Astrocyte (in vitro differentiated cells and primary cell): ENCODE data around the gene MAPK8IP2. TPM values are rescaled to one million over a fixed set of nuclear protein-coding genes. Genes with fewer than 3 reads are reported as not detected.

Source experiments
- DNase-seq: peaks from one replicate; pipeline ENCODE4 v3.0.0-alpha.2; 2010; ENCODE audit warnings: low read depth
- FAIRE-seq: peaks from 2 replicates; lab custom pipeline; 2011; peaks lifted over from hg19 to GRCh38; lab: Jason Lieb, UNC
- H2AFZ ChIP-seq: 2 replicates; pipeline ENCODE4 v1.6.0; 2012; ENCODE audit warnings: low read depth, low read length, inconsistent platforms
- H3K27ac ChIP-seq: 2 replicates; pipeline ENCODE4 v1.5.1; 2011; ENCODE audit warnings: low read depth, low read length, inconsistent platforms
- H3K27me3 ChIP-seq: 2 replicates; pipeline ENCODE4 v1.6.0; 2011; ENCODE audit warnings: low read length, inconsistent platforms; ENCODE audit not compliant: insufficient read depth
- H3K36me3 ChIP-seq: 2 replicates; pipeline ENCODE4 v1.5.1; 2011; ENCODE audit warnings: low read length, inconsistent platforms; ENCODE audit not compliant: insufficient read depth
- H3K4me1 ChIP-seq: 2 replicates; pipeline ENCODE4 v1.5.1; 2011; ENCODE audit warnings: low read length, inconsistent platforms; ENCODE audit not compliant: insufficient read depth
- H3K4me2 ChIP-seq: 2 replicates; pipeline ENCODE4 v1.6.0; 2012; ENCODE audit warnings: low read length, inconsistent platforms
- H3K4me3 ChIP-seq: 2 replicates; pipeline ENCODE4 v1.5.1; 2011; ENCODE audit warnings: low read depth, mild to moderate bottlenecking, low read length, inconsistent platforms; ENCODE audit not compliant: insufficient read depth
- H3K79me2 ChIP-seq: 2 replicates; pipeline ENCODE4 v1.6.0; 2012; ENCODE audit warnings: mild to moderate bottlenecking, low read length, inconsistent platforms; ENCODE audit not compliant: insufficient read depth
- H3K9ac ChIP-seq: 2 replicates; pipeline ENCODE4 v1.6.0; 2012; ENCODE audit warnings: mild to moderate bottlenecking, low read length, inconsistent platforms
- H3K9me3 ChIP-seq: 2 replicates; pipeline ENCODE4 v1.5.1; 2012; ENCODE audit warnings: low read depth, mild to moderate bottlenecking, low read length, inconsistent platforms; ENCODE audit not compliant: insufficient read depth
- H4K20me1 ChIP-seq: 2 replicates; pipeline ENCODE4 v1.6.0; 2012; ENCODE audit warnings: low read length, inconsistent platforms; ENCODE audit not compliant: insufficient read depth
- H3K27ac Mint-ChIP-seq: one replicate; pipeline ENCODE4 v1.8.0; 2021; ENCODE audit warnings: mild to moderate bottlenecking, mixed read lengths; ENCODE audit not compliant: unreplicated experiment
- H3K27me3 Mint-ChIP-seq: one replicate; pipeline ENCODE4 v1.8.0; 2021; ENCODE audit warnings: low read depth, mixed read lengths; ENCODE audit not compliant: unreplicated experiment
- H3K36me3 Mint-ChIP-seq: one replicate; pipeline ENCODE4 v1.8.0; 2021; ENCODE audit warnings: low read depth, mixed read lengths; ENCODE audit not compliant: unreplicated experiment
- H3K4me1 Mint-ChIP-seq: one replicate; pipeline ENCODE4 v1.8.0; 2021; ENCODE audit warnings: low read depth, mixed read lengths; ENCODE audit not compliant: unreplicated experiment
- H3K4me3 Mint-ChIP-seq: one replicate; pipeline ENCODE4 v1.8.0; 2021; ENCODE audit warnings: mild to moderate bottlenecking, moderate library complexity, mixed read lengths; ENCODE audit not compliant: unreplicated experiment
- H3K9me3 Mint-ChIP-seq: one replicate; pipeline ENCODE4 v1.8.0; 2021; ENCODE audit warnings: mild to moderate bottlenecking, mixed read lengths; ENCODE audit not compliant: unreplicated experiment
- CTCF ChIP-seq: IDR thresholded peaks from 2 replicates; pipeline ENCODE4 v1.5.1; 2011; ENCODE audit warnings: low read depth, mild to moderate bottlenecking, inconsistent platforms, low read length, moderate library complexity; ENCODE audit not compliant: insufficient read depth
- EZH2 ChIP-seq: IDR thresholded peaks from 2 replicates; pipeline ENCODE4 v1.6.1; 2012; ENCODE audit warnings: mild to moderate bottlenecking, low read length, inconsistent platforms; ENCODE audit not compliant: insufficient read depth
- total RNA-seq: library from RNA; stranded (reverse); gene quantifications from 2 replicates; pipeline ENCODE4 v1.2.1, GENCODE V29; 2021

Gene MAPK8IP2
- total RNA-seq, 1 donor from 2014 or later = 4.7 TPM

GRCh38 chr22:50630376-50630775, 29.8 kb downstream of the MAPK8IP2 start:
- Histone ChIP-seq H3K27me3 (peaks cover 3% of the 10 kb centered on the region), H2AFZ (no peak overlapping the region), H3K4me2 (no peak overlapping the region), H3K27ac (no peak overlapping the region), H4K20me1 (no peaks in the 10 kb centered on the region), H3K9ac (no peak overlapping the region), H3K79me2 (no peaks in the 10 kb centered on the region), H3K4me3 (no peak overlapping the region), H3K4me1 (peaks cover 13% of the 10 kb centered on the region), H3K36me3 (no peaks in the 10 kb centered on the region), H3K9me3 (no peaks in the 10 kb centered on the region)
- Mint-ChIP-seq H3K36me3 (peaks cover 1% of the 10 kb centered on the region), H3K27me3 (no peaks in the 10 kb centered on the region), H3K4me3 (no peak overlapping the region), H3K9me3 (no peaks in the 10 kb centered on the region), H3K4me1 (peaks cover 7% of the 10 kb centered on the region), H3K27ac (no peak overlapping the region)
- FAIRE-seq (no peak), DNase-seq (no peak)
- TF ChIP-seq CTCF (no peak), EZH2 (no peak)

GRCh38 chr22:50633086-50633485, 32.5 kb downstream of the MAPK8IP2 start:
- no peak overlapping the region for H3K27ac ChIP-seq
- H3K4me3 Mint-ChIP-seq = no peak overlapping the region
- H4K20me1 ChIP-seq = no peaks in the 10 kb centered on the region
- peaks cover 5% of the 10 kb centered on the region for H3K4me1 Mint-ChIP-seq
- no peak overlapping the region for H3K4me3 ChIP-seq
- no peak overlapping the region for H3K9ac ChIP-seq
- FAIRE-seq = no peak
- no peak overlapping the region for H2AFZ ChIP-seq
- no peak overlapping the region for H3K4me2 ChIP-seq
- no peak overlapping the region for H3K27ac Mint-ChIP-seq
- H3K36me3 Mint-ChIP-seq = no peaks in the 10 kb centered on the region
- H3K9me3 Mint-ChIP-seq = no peaks in the 10 kb centered on the region
- no peak for DNase-seq
- H3K27me3 ChIP-seq = peaks cover 3% of the 10 kb centered on the region
- peaks cover 4% of the 10 kb centered on the region for H3K27me3 Mint-ChIP-seq
- peaks cover 7% of the 10 kb centered on the region for H3K4me1 ChIP-seq
- no peak for TF ChIP-seq CTCF
- TF ChIP-seq EZH2 = no peak
- no peaks in the 10 kb centered on the region for H3K79me2 ChIP-seq
- H3K9me3 ChIP-seq = no peaks in the 10 kb centered on the region
- H3K36me3 ChIP-seq = no peaks in the 10 kb centered on the region

GRCh38 chr22:50633771-50634170, 33.2 kb downstream of the MAPK8IP2 start:
- Histone ChIP-seq H3K79me2 (no peaks in the 10 kb centered on the region), H4K20me1 (no peaks in the 10 kb centered on the region), H3K4me3 (no peak overlapping the region), H3K9me3 (no peaks in the 10 kb centered on the region), H3K27ac (no peak overlapping the region), H3K27me3 (peaks cover 5% of the 10 kb centered on the region), H3K4me1 (peaks cover 1% of the 10 kb centered on the region), H2AFZ (no peak overlapping the region), H3K4me2 (no peak overlapping the region), H3K36me3 (no peaks in the 10 kb centered on the region), H3K9ac (no peak overlapping the region)
- H3K27ac Mint-ChIP-seq = no peak overlapping the region
- TF ChIP-seq CTCF = no peak
- no peak for TF ChIP-seq EZH2
- FAIRE-seq (no peak), DNase-seq (no peak)
- H3K36me3 Mint-ChIP-seq = no peaks in the 10 kb centered on the region
- peaks cover 4% of the 10 kb centered on the region for H3K27me3 Mint-ChIP-seq
- H3K4me3 Mint-ChIP-seq = no peak overlapping the region
- H3K4me1 Mint-ChIP-seq = peaks cover under 1% of the 10 kb centered on the region
- no peaks in the 10 kb centered on the region for H3K9me3 Mint-ChIP-seq
